ENCODE data around the gene ATG16L1. TPM values are rescaled to one million over a fixed set of nuclear protein-coding genes. Genes with fewer than 3 reads are reported as not detected.
"Not testable (repeated sequence)": the region's sequence is repeated elsewhere in the genome, so short reads cannot be mapped to it uniquely, and the experiment has no call there.

ATG16L1 gene
- total RNA-seq, 1 donor from 2014 or later = 18.3 TPM

DNA sequence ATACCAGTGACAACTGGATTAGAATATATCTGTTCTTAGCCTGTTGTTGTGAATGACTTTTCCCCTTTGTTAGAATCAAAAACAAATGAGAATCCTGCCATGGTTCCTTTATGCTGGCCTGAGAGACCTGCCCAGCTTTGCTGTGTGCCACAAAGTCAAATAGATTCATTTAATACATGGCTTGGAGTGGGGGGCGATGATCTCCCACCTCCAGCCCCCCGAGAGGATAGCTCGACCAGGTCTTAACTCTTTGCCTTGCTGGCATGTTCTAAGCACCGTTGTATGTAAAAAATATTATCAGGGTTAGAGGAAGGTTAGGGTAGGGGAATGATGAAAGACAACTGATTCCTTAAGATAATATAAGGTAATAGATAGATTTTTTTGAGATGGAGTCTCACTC is 80.7 kb downstream of the ATG16L1 start:
- H3K27me3 ChIP-seq (ENCODE audit: control insufficient read depth in 3 of 3, insufficient read depth in 3 of 3, low read length in 3 of 3) = peaks cover 0 to 3% (median 0%) of the 10 kb centered on the region in 3 donors
- H3K4me3 ChIP-seq (ENCODE audit: low read length in 3 of 3) = no peak overlapping the region
- no peak overlapping the region for H3K27ac ChIP-seq (ENCODE audit: low read depth, low read length)

GRCh38 chr2:233334915-233335314 is 83.4 kb downstream of the ATG16L1 start:
- no peak overlapping the region for H3K4me3 ChIP-seq (ENCODE audit: low read length in 3 of 3)
- H3K27ac ChIP-seq (ENCODE audit: low read depth, low read length) = no peak overlapping the region
- H3K9ac ChIP-seq (ENCODE audit: low read depth in 1 of 3, low read length in 3 of 3) = no peak overlapping the region
- no peaks in the 10 kb centered on the region for H3K36me3 ChIP-seq (ENCODE audit: control insufficient read depth in 3 of 3, insufficient read depth in 3 of 3, low read length in 3 of 3)
- no peaks in the 10 kb centered on the region for H3K4me1 ChIP-seq (ENCODE audit: control insufficient read depth in 3 of 3, insufficient read depth in 3 of 3, low read length in 3 of 3)
- H3K27me3 ChIP-seq (ENCODE audit: control insufficient read depth in 3 of 3, insufficient read depth in 3 of 3, low read length in 3 of 3) = peaks cover 0 to 10% (median 8%) of the 10 kb centered on the region in 3 donors
- H3K9me3 ChIP-seq (ENCODE audit: control insufficient read depth in 3 of 3, low read length in 3 of 3) = no peaks in the 10 kb centered on the region

More for the DNA sequence above, 80.7 kb downstream of the ATG16L1 start:
- Histone ChIP-seq H3K9me3 (ENCODE audit: control insufficient read depth in 3 of 3, low read length in 3 of 3) (no peaks in the 10 kb centered on the region), H3K9ac (ENCODE audit: low read depth in 1 of 3, low read length in 3 of 3) (no peak overlapping the region), H3K4me1 (ENCODE audit: control insufficient read depth in 3 of 3, insufficient read depth in 3 of 3, low read length in 3 of 3) (no peaks in the 10 kb centered on the region), H3K36me3 (ENCODE audit: control insufficient read depth in 3 of 3, insufficient read depth in 3 of 3, low read length in 3 of 3) (no peaks in the 10 kb centered on the region)

- not testable (repeated sequence) for H3K4me3 ChIP-seq (ENCODE audit: low read length in 3 of 3); H3K9ac ChIP-seq (ENCODE audit: low read depth in 1 of 3, low read length in 3 of 3); H3K27me3 ChIP-seq (ENCODE audit: control insufficient read depth in 3 of 3, insufficient read depth in 3 of 3, low read length in 3 of 3); H3K27ac ChIP-seq (ENCODE audit: low read depth, low read length); H3K9me3 ChIP-seq (ENCODE audit: control insufficient read depth in 3 of 3, low read length in 3 of 3); H3K4me1 ChIP-seq (ENCODE audit: control insufficient read depth in 3 of 3, insufficient read depth in 3 of 3, low read length in 3 of 3); H3K36me3 ChIP-seq (ENCODE audit: control insufficient read depth in 3 of 3, insufficient read depth in 3 of 3, low read length in 3 of 3)
Measured at GRCh38 chr2:233336091-233336490, 84.6 kb downstream of the ATG16L1 start.

DNA sequence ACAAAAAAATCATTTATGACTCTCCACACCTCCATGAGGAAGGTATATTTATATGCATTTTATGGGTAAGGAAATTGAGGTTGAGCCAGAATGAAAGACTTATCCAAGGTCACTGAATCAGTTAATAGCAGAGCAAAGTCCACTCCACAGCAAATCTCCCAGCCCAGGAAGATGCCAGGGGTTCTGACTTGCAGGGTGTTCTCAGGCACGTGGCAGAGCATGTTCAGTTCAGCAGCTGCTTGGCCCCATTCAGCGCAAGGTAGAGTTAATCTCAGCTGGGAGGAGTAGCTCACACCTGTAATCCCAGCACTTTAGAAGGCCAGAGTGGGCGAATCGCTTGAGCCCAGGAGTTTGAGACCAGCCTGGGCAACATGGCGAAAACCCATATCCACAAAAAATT is 85.1 kb downstream of the ATG16L1 start:
- Histone ChIP-seq H3K36me3 (ENCODE audit: control insufficient read depth in 3 of 3, insufficient read depth in 3 of 3, low read length in 3 of 3) (no peaks in the 10 kb centered on the region), H3K27ac (ENCODE audit: low read depth, low read length) (no peak overlapping the region), H3K4me3 (ENCODE audit: low read length in 3 of 3) (no peak overlapping the region), H3K9ac (ENCODE audit: low read depth in 1 of 3, low read length in 3 of 3) (no peak overlapping the region), H3K27me3 (ENCODE audit: control insufficient read depth in 3 of 3, insufficient read depth in 3 of 3, low read length in 3 of 3) (peaks cover 0 to 10% (median 8%) of the 10 kb centered on the region in 3 donors), H3K4me1 (ENCODE audit: control insufficient read depth in 3 of 3, insufficient read depth in 3 of 3, low read length in 3 of 3) (no peaks in the 10 kb centered on the region), H3K9me3 (ENCODE audit: control insufficient read depth in 3 of 3, low read length in 3 of 3) (no peaks in the 10 kb centered on the region)

- Histone ChIP-seq H3K27me3 (ENCODE audit: control insufficient read depth in 3 of 3, insufficient read depth in 3 of 3, low read length in 3 of 3) (peaks cover 0 to 10% (median 8%) of the 10 kb centered on the region in 3 donors), H3K9ac (ENCODE audit: low read depth in 1 of 3, low read length in 3 of 3) (no peak overlapping the region), H3K36me3 (ENCODE audit: control insufficient read depth in 3 of 3, insufficient read depth in 3 of 3, low read length in 3 of 3) (no peaks in the 10 kb centered on the region), H3K27ac (ENCODE audit: low read depth, low read length) (no peak overlapping the region), H3K9me3 (ENCODE audit: control insufficient read depth in 3 of 3, low read length in 3 of 3) (no peaks in the 10 kb centered on the region), H3K4me3 (ENCODE audit: low read length in 3 of 3) (no peak overlapping the region), H3K4me1 (ENCODE audit: control insufficient read depth in 3 of 3, insufficient read depth in 3 of 3, low read length in 3 of 3) (no peaks in the 10 kb centered on the region)
Measured at GRCh38 chr2:233338046-233338445, 86.6 kb downstream of the ATG16L1 start.

GRCh38 chr2:233338812-233339368 is 87.4 kb downstream of the ATG16L1 start:
- Histone ChIP-seq H3K27ac (ENCODE audit: low read depth, low read length) (no peak overlapping the region), H3K9me3 (ENCODE audit: control insufficient read depth in 3 of 3, low read length in 3 of 3) (no peaks in the 10 kb centered on the region), H3K4me1 (ENCODE audit: control insufficient read depth in 3 of 3, insufficient read depth in 3 of 3, low read length in 3 of 3) (no peaks in the 10 kb centered on the region), H3K9ac (ENCODE audit: low read depth in 1 of 3, low read length in 3 of 3) (no peak overlapping the region), H3K27me3 (ENCODE audit: control insufficient read depth in 3 of 3, insufficient read depth in 3 of 3, low read length in 3 of 3) (peaks cover 0 to 10% (median 8%) of the 10 kb centered on the region in 3 donors), H3K36me3 (ENCODE audit: control insufficient read depth in 3 of 3, insufficient read depth in 3 of 3, low read length in 3 of 3) (no peaks in the 10 kb centered on the region), H3K4me3 (ENCODE audit: low read length in 3 of 3) (no peak overlapping the region)

GRCh38 chr2:233339427-233339826 is 88.0 kb downstream of the ATG16L1 start:
- Histone ChIP-seq H3K9ac (ENCODE audit: low read depth in 1 of 3, low read length in 3 of 3) (no peak overlapping the region), H3K9me3 (ENCODE audit: control insufficient read depth in 3 of 3, low read length in 3 of 3) (no peaks in the 10 kb centered on the region), H3K4me3 (ENCODE audit: low read length in 3 of 3) (no peak overlapping the region), H3K4me1 (ENCODE audit: control insufficient read depth in 3 of 3, insufficient read depth in 3 of 3, low read length in 3 of 3) (no peaks in the 10 kb centered on the region), H3K36me3 (ENCODE audit: control insufficient read depth in 3 of 3, insufficient read depth in 3 of 3, low read length in 3 of 3) (no peaks in the 10 kb centered on the region), H3K27ac (ENCODE audit: low read depth, low read length) (no peak overlapping the region), H3K27me3 (ENCODE audit: control insufficient read depth in 3 of 3, insufficient read depth in 3 of 3, low read length in 3 of 3) (peaks cover 0 to 10% (median 8%) of the 10 kb centered on the region in 3 donors)

GRCh38 chr2:233341296-233341695 is 89.8 kb downstream of the ATG16L1 start:
- Histone ChIP-seq H3K27ac (ENCODE audit: low read depth, low read length) (no peak overlapping the region), H3K36me3 (ENCODE audit: control insufficient read depth in 3 of 3, insufficient read depth in 3 of 3, low read length in 3 of 3) (no peaks in the 10 kb centered on the region), H3K4me3 (ENCODE audit: low read length in 3 of 3) (no peak overlapping the region), H3K9ac (ENCODE audit: low read depth in 1 of 3, low read length in 3 of 3) (no peak overlapping the region), H3K9me3 (ENCODE audit: control insufficient read depth in 3 of 3, low read length in 3 of 3) (no peaks in the 10 kb centered on the region), H3K4me1 (ENCODE audit: control insufficient read depth in 3 of 3, insufficient read depth in 3 of 3, low read length in 3 of 3) (no peaks in the 10 kb centered on the region), H3K27me3 (ENCODE audit: control insufficient read depth in 3 of 3, insufficient read depth in 3 of 3, low read length in 3 of 3) (peaks cover 0 to 10% (median 5%) of the 10 kb centered on the region in 3 donors)

DNA sequence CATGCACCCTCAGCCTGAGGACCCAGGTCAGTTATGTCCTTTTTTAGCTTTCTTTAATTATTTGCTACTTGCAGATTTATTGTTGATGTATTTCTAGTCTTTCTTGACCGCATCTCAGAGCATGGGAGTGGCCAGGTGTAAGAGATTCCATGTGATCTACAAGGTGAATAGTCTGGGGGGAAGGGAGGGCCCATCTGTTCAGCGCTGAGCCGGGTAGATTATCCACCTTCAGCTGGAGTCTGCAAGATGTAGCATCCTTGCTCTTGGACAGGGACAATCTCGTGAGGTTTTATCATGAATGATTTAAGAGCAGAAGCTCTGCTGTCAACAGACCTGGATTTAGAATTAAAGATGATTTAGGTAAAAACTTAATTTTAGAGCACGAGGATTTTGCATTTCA is 90.8 kb downstream of the ATG16L1 start:
- H3K9ac ChIP-seq (ENCODE audit: low read depth in 1 of 3, low read length in 3 of 3) = no peak overlapping the region
- H3K27me3 ChIP-seq (ENCODE audit: control insufficient read depth in 3 of 3, insufficient read depth in 3 of 3, low read length in 3 of 3) = peaks cover 0 to 10% (median 5%) of the 10 kb centered on the region in 3 donors
- no peak overlapping the region for H3K4me3 ChIP-seq (ENCODE audit: low read length in 3 of 3)
- no peaks in the 10 kb centered on the region for H3K36me3 ChIP-seq (ENCODE audit: control insufficient read depth in 3 of 3, insufficient read depth in 3 of 3, low read length in 3 of 3)
- H3K9me3 ChIP-seq (ENCODE audit: control insufficient read depth in 3 of 3, low read length in 3 of 3) = no peaks in the 10 kb centered on the region
- no peak overlapping the region for H3K27ac ChIP-seq (ENCODE audit: low read depth, low read length)
- H3K4me1 ChIP-seq (ENCODE audit: control insufficient read depth in 3 of 3, insufficient read depth in 3 of 3, low read length in 3 of 3) = no peaks in the 10 kb centered on the region

DNA sequence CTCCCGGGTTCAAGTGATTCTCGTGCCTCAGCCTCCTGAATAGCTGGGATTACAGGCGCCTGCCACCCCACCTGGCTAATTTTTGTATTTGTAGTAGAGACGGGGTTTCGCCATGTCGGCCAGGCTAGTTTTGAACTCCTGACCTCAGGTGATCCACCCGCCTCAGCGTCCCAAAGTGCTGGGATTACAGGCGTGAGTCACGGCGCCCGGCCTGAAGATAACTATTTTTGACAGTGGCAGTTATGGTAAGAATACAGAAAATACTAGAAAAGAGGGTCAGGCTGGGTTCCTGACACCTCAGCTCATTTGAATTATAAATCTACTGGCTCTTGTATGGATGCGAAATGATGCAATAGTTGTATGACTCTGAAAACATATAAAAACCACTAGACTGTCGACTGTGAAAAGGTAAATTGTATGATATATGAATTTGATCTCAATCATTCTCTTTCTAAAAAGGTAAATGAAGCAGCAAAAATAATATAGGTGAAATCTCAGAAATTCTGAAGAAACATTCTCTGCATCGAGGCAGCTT is 91.8 kb downstream of the ATG16L1 start:
- Histone ChIP-seq H3K4me3 (ENCODE audit: low read length in 3 of 3) (no peak overlapping the region), H3K4me1 (ENCODE audit: control insufficient read depth in 3 of 3, insufficient read depth in 3 of 3, low read length in 3 of 3) (no peaks in the 10 kb centered on the region), H3K9me3 (ENCODE audit: control insufficient read depth in 3 of 3, low read length in 3 of 3) (no peaks in the 10 kb centered on the region), H3K36me3 (ENCODE audit: control insufficient read depth in 3 of 3, insufficient read depth in 3 of 3, low read length in 3 of 3) (no peaks in the 10 kb centered on the region), H3K27ac (ENCODE audit: low read depth, low read length) (no peak overlapping the region), H3K9ac (ENCODE audit: low read depth in 1 of 3, low read length in 3 of 3) (no peak overlapping the region), H3K27me3 (ENCODE audit: control insufficient read depth in 3 of 3, insufficient read depth in 3 of 3, low read length in 3 of 3) (peaks cover 0 to 3% (median 3%) of the 10 kb centered on the region in 3 donors)

Measured in skeletal muscle tissue (tissue), 4 donors.